Skeletal muscle satellite cell (primary cell): ENCODE measurements around the gene MYO3A.
"Not testable (repeated sequence)": the region's sequence is repeated elsewhere in the genome, so short reads cannot be mapped to it uniquely, and the experiment has no call there.

Source experiments
- H3K27me3 ChIP-seq: 2 replicates; pipeline ENCODE4 v1.7.0; 2013; ENCODE audit warnings: low read length; ENCODE audit not compliant: control insufficient read depth, insufficient read depth
- H3K36me3 ChIP-seq: 2 replicates; pipeline ENCODE4 v1.7.0; 2013; ENCODE audit warnings: mild to moderate bottlenecking, control low read depth, low read length; ENCODE audit not compliant: insufficient read depth
- H3K4me1 ChIP-seq: 2 replicates; pipeline ENCODE4 v1.7.0; 2013; ENCODE audit warnings: low read length; ENCODE audit not compliant: control insufficient read depth, insufficient read depth
- H3K4me2 ChIP-seq: 2 replicates; pipeline ENCODE4 v1.7.0; 2013; ENCODE audit warnings: mild to moderate bottlenecking, low read length
- H3K4me3 ChIP-seq: 2 replicates; pipeline ENCODE4 v1.7.0; 2013; ENCODE audit warnings: low read length
- H3K9ac ChIP-seq: 2 replicates; pipeline ENCODE4 v1.7.0; 2013; ENCODE audit warnings: mild to moderate bottlenecking, low read depth, low read length, moderate library complexity
- H3K9me3 ChIP-seq: replicated peaks from 2 replicates; pipeline ENCODE4 v1.7.0; 2013; ENCODE audit warnings: mild to moderate bottlenecking, control low read depth, low read length

The MYO3A gene

GRCh38 chr10:26043469-26043868 is 109.4 kb downstream of the MYO3A start:
- H3K4me2 ChIP-seq: no peak overlapping the region

GRCh38 chr10:26044141-26044749 is 110.2 kb downstream of the MYO3A start:
- Histone ChIP-seq H3K4me2 (no peak overlapping the region), H3K9ac (no peak overlapping the region), H3K27me3 (no peaks in the 10 kb centered on the region), H3K4me3 (no peak overlapping the region), H3K4me1 (no peaks in the 10 kb centered on the region), H3K36me3 (no peaks in the 10 kb centered on the region), H3K9me3 (peaks cover 6% of the 10 kb centered on the region)

More at GRCh38 chr10:26043469-26043868, 109.4 kb downstream of the MYO3A start:
- Histone ChIP-seq H3K4me1 (no peaks in the 10 kb centered on the region), H3K36me3 (no peaks in the 10 kb centered on the region), H3K4me3 (no peak overlapping the region), H3K9me3 (peaks cover 6% of the 10 kb centered on the region), H3K27me3 (no peaks in the 10 kb centered on the region), H3K9ac (no peak overlapping the region)

- Histone ChIP-seq H3K27me3 (no peaks in the 10 kb centered on the region), H3K4me3 (no peak overlapping the region), H3K9me3 (peaks cover 6% of the 10 kb centered on the region), H3K36me3 (no peaks in the 10 kb centered on the region), H3K9ac (no peak overlapping the region), H3K4me1 (no peaks in the 10 kb centered on the region), H3K4me2 (no peak overlapping the region)
Observed at GRCh38 chr10:26046073-26046700, 112.2 kb downstream of the MYO3A start.

- Histone ChIP-seq H3K36me3 (no peaks in the 10 kb centered on the region), H3K9ac (no peak overlapping the region), H3K27me3 (no peaks in the 10 kb centered on the region), H3K4me1 (no peaks in the 10 kb centered on the region), H3K9me3 (peaks cover 3% of the 10 kb centered on the region), H3K4me3 (no peak overlapping the region), H3K4me2 (no peak overlapping the region)
Observed at GRCh38 chr10:26048756-26049155, 114.7 kb downstream of the MYO3A start.

GRCh38 chr10:26052326-26052725 is 118.3 kb downstream of the MYO3A start:
- no peaks in the 10 kb centered on the region for H3K4me1 ChIP-seq
- H3K9ac ChIP-seq: no peak overlapping the region
- peaks cover 9% of the 10 kb centered on the region for H3K9me3 ChIP-seq
- no peaks in the 10 kb centered on the region for H3K36me3 ChIP-seq
- no peak overlapping the region for H3K4me3 ChIP-seq
- no peaks in the 10 kb centered on the region for H3K27me3 ChIP-seq
- no peak overlapping the region for H3K4me2 ChIP-seq

- H3K4me1 ChIP-seq: no peaks in the 10 kb centered on the region
- no peaks in the 10 kb centered on the region for H3K36me3 ChIP-seq
- H3K4me2 ChIP-seq: no peak overlapping the region
- H3K4me3 ChIP-seq: no peak overlapping the region
- no peaks in the 10 kb centered on the region for H3K27me3 ChIP-seq
- H3K9ac ChIP-seq: no peak overlapping the region
- peaks cover 9% of the 10 kb centered on the region for H3K9me3 ChIP-seq
Observed at GRCh38 chr10:26057466-26057865, 123.4 kb downstream of the MYO3A start.

GRCh38 chr10:26064106-26064505 is 130.1 kb downstream of the MYO3A start:
- H3K9me3 ChIP-seq: peaks cover 3% of the 10 kb centered on the region
- H3K9ac ChIP-seq: no peak overlapping the region
- H3K27me3 ChIP-seq: no peaks in the 10 kb centered on the region
- no peaks in the 10 kb centered on the region for H3K4me1 ChIP-seq
- no peaks in the 10 kb centered on the region for H3K36me3 ChIP-seq
- no peak overlapping the region for H3K4me2 ChIP-seq
- no peak overlapping the region for H3K4me3 ChIP-seq

GRCh38 chr10:26067680-26068079 is 133.7 kb downstream of the MYO3A start:
- H3K4me1 ChIP-seq: no peaks in the 10 kb centered on the region
- no peak overlapping the region for H3K4me2 ChIP-seq
- peaks cover 3% of the 10 kb centered on the region for H3K9me3 ChIP-seq
- no peak overlapping the region for H3K9ac ChIP-seq
- H3K27me3 ChIP-seq: no peaks in the 10 kb centered on the region
- H3K4me3 ChIP-seq: no peak overlapping the region
- H3K36me3 ChIP-seq: no peaks in the 10 kb centered on the region

GRCh38 chr10:26080971-26081370 is 146.9 kb downstream of the MYO3A start:
- not testable (repeated sequence) for H3K27me3 ChIP-seq, H3K9ac ChIP-seq, H3K9me3 ChIP-seq, H3K4me3 ChIP-seq, H3K4me2 ChIP-seq, H3K36me3 ChIP-seq, H3K4me1 ChIP-seq

GRCh38 chr10:26081459-26081858 is 147.4 kb downstream of the MYO3A start:
- Histone ChIP-seq H3K4me3 (no peak overlapping the region), H3K4me2 (no peak overlapping the region), H3K4me1 (no peaks in the 10 kb centered on the region), H3K27me3 (no peaks in the 10 kb centered on the region), H3K36me3 (no peaks in the 10 kb centered on the region), H3K9ac (no peak overlapping the region), H3K9me3 (no peaks in the 10 kb centered on the region)

GRCh38 chr10:26085549-26085948 is 151.5 kb downstream of the MYO3A start:
- H3K9ac ChIP-seq: no peak overlapping the region
- no peaks in the 10 kb centered on the region for H3K4me1 ChIP-seq
- H3K36me3 ChIP-seq: no peaks in the 10 kb centered on the region
- no peaks in the 10 kb centered on the region for H3K27me3 ChIP-seq
- H3K4me2 ChIP-seq: no peak overlapping the region
- H3K9me3 ChIP-seq: no peaks in the 10 kb centered on the region
- no peak overlapping the region for H3K4me3 ChIP-seq

- Histone ChIP-seq H3K9ac (no peak overlapping the region), H3K4me1 (no peaks in the 10 kb centered on the region), H3K9me3 (peaks cover 3% of the 10 kb centered on the region), H3K27me3 (no peaks in the 10 kb centered on the region), H3K4me2 (no peak overlapping the region), H3K36me3 (no peaks in the 10 kb centered on the region), H3K4me3 (no peak overlapping the region)
Observed at GRCh38 chr10:26087666-26088065, 153.6 kb downstream of the MYO3A start.
